ENCODE results near the gene SRPK3. TPM values are rescaled to one million over a fixed set of nuclear protein-coding genes. Genes with fewer than 3 reads are reported as not detected.
"Not testable (repeated sequence)": the region's sequence is repeated elsewhere in the genome, so short reads cannot be mapped to it uniquely, and the experiment has no call there.

Gene SRPK3
- polyA plus RNA-seq, 1 donor from 2014 or later, result not detected

DNA sequence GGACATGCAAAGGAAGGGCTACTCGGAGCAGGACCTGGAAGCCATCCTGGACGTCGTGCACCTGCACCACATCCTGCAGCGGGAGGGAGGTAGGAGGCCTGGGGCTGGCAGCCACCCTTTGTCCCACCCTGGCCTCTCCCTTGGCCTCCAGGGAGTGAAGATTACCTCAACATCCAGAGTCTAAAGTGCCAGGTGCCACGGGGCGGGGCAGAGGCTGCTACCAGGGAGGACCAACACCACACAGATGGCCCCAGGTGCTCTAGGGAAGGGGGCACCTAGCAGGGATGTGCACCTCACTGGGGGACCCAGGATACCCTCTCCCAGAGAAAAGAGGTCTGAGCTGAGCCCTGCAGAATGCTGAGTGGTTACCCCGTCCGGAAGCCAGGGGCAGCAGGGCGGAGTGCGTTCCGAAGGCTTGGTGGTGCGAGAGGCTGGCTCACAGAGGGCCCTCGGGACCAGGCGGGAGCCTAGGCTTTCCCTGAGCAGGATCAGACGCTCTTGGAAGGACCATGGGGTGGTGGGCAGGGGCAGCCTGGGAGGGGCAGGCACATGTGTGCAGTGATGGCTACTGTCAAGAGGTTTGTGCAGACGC lies 40.1 kb upstream of the SRPK3 start:
- Histone ChIP-seq H2AFZ (ENCODE audit: low read depth, low read length) (no peak overlapping the region), H4K20me1 (ENCODE audit: insufficient read depth) (no peaks in the 10 kb centered on the region), H3K4me2 (ENCODE audit: low read length) (no peak overlapping the region), H3K27ac (ENCODE audit: low read length) (no peak overlapping the region), H3K27me3 (ENCODE audit: insufficient read depth, low read depth, low read length) (no peaks in the 10 kb centered on the region), H3K36me3 (ENCODE audit: insufficient read depth, low read length) (no peaks in the 10 kb centered on the region), H3K4me3 (ENCODE audit: low read length) (no peak overlapping the region), H3K9me2 (ENCODE audit: insufficient read depth, low read length) (no peaks in the 10 kb centered on the region), H3F3A (ENCODE audit: insufficient read depth, low read length, poor library complexity, severe bottlenecking) (no peaks in the 10 kb centered on the region), H3K9me3 (ENCODE audit: low read length) (no peaks in the 10 kb centered on the region), H3K9ac (ENCODE audit: low read length) (no peak overlapping the region), H3K79me2 (replicated peaks; ENCODE audit: insufficient read depth, low read length) (no peaks in the 10 kb centered on the region)
- TF ChIP-seq, protein P1, sequence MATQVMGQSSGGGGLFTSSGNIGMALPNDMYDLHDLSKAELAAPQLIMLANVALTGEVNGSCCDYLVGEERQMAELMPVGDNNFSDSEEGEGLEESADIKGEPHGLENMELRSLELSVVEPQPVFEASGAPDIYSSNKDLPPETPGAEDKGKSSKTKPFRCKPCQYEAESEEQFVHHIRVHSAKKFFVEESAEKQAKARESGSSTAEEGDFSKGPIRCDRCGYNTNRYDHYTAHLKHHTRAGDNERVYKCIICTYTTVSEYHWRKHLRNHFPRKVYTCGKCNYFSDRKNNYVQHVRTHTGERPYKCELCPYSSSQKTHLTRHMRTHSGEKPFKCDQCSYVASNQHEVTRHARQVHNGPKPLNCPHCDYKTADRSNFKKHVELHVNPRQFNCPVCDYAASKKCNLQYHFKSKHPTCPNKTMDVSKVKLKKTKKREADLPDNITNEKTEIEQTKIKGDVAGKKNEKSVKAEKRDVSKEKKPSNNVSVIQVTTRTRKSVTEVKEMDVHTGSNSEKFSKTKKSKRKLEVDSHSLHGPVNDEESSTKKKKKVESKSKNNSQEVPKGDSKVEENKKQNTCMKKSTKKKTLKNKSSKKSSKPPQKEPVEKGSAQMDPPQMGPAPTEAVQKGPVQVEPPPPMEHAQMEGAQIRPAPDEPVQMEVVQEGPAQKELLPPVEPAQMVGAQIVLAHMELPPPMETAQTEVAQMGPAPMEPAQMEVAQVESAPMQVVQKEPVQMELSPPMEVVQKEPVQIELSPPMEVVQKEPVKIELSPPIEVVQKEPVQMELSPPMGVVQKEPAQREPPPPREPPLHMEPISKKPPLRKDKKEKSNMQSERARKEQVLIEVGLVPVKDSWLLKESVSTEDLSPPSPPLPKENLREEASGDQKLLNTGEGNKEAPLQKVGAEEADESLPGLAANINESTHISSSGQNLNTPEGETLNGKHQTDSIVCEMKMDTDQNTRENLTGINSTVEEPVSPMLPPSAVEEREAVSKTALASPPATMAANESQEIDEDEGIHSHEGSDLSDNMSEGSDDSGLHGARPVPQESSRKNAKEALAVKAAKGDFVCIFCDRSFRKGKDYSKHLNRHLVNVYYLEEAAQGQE (IDR thresholded peaks at IDR 0.05; ENCODE audit: borderline replicate concordance), result no peak
- TF ChIP-seq EZH2 (IDR thresholded peaks at IDR 0.05; ENCODE audit: borderline replicate concordance, insufficient read depth, low read length, poor library complexity, severe bottlenecking) (no peak), TAF1 (IDR thresholded peaks at IDR 0.05; ENCODE audit: low read depth) (no peak), POLR2AphosphoS5 (IDR thresholded peaks at IDR 0.05) (no peak)
- TF ChIP-seq, protein P2, sequence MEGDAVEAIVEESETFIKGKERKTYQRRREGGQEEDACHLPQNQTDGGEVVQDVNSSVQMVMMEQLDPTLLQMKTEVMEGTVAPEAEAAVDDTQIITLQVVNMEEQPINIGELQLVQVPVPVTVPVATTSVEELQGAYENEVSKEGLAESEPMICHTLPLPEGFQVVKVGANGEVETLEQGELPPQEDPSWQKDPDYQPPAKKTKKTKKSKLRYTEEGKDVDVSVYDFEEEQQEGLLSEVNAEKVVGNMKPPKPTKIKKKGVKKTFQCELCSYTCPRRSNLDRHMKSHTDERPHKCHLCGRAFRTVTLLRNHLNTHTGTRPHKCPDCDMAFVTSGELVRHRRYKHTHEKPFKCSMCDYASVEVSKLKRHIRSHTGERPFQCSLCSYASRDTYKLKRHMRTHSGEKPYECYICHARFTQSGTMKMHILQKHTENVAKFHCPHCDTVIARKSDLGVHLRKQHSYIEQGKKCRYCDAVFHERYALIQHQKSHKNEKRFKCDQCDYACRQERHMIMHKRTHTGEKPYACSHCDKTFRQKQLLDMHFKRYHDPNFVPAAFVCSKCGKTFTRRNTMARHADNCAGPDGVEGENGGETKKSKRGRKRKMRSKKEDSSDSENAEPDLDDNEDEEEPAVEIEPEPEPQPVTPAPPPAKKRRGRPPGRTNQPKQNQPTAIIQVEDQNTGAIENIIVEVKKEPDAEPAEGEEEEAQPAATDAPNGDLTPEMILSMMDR (IDR thresholded peaks at IDR 0.05; ENCODE audit: poor library complexity, severe bottlenecking), result no peak

DNA sequence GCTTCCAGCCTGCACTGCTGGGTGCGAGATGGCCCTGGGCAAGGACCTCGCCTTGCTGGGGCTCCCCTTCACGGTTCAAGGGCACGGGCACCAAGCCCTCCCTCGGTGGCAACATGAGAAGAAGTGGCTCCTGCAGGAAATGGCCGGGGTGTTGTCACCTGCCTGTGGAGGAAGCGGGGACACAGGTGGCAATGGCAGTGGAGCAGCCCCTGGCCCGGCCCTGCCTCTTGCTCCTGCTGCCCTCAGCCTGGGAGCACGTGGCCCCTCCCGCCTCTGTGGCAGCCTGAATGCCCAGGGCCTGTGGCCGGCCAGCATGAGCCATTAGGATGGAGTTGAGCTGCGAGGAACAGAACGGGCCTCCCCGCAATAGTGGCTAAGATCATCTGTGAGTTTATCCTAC lies 39.4 kb upstream of the SRPK3 start:
- H3K4me2 ChIP-seq (ENCODE audit: low read length), result no peak overlapping the region

DNA sequence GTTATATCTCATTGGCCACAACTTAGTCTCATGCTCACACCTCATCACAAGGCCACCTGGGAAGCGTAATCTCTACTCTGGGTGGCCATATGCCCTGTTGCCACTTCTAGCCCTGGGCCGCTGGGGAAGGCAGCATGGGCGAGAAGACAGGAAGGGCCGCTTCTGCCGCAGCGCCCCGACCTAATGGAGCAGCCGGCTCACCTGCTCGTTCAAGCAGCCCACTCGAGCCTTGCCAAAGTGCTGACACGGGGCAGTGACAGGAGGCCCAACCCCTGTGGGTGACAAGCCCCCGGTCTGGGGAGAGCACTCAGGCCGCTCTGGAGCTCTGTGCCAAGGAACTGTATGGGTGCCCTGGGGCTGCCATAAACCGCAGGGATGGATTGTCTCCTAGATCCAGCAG lies 38.7 kb upstream of the SRPK3 start:
- H3K9me3 ChIP-seq (ENCODE audit: low read length); H3K79me2 ChIP-seq (replicated peaks; ENCODE audit: insufficient read depth, low read length); H3K9me2 ChIP-seq (ENCODE audit: insufficient read depth, low read length); H3K27me3 ChIP-seq (ENCODE audit: insufficient read depth, low read depth, low read length); H3K4me2 ChIP-seq (ENCODE audit: low read length); H3K4me3 ChIP-seq (ENCODE audit: low read length); H4K20me1 ChIP-seq (ENCODE audit: insufficient read depth); H2AFZ ChIP-seq (ENCODE audit: low read depth, low read length); H3K9ac ChIP-seq (ENCODE audit: low read length); H3K36me3 ChIP-seq (ENCODE audit: insufficient read depth, low read length); H3F3A ChIP-seq (ENCODE audit: insufficient read depth, low read length, poor library complexity, severe bottlenecking); H3K27ac ChIP-seq (ENCODE audit: low read length): not testable (repeated sequence)

More for the DNA sequence above, 39.4 kb upstream of the SRPK3 start:
- H3K27ac ChIP-seq (ENCODE audit: low read length), result no peak overlapping the region
- H3K79me2 ChIP-seq (replicated peaks; ENCODE audit: insufficient read depth, low read length), result no peaks in the 10 kb centered on the region
- H3K4me3 ChIP-seq (ENCODE audit: low read length), result no peak overlapping the region
- no peak for TF ChIP-seq EZH2 (IDR thresholded peaks at IDR 0.05; ENCODE audit: borderline replicate concordance, insufficient read depth, low read length, poor library complexity, severe bottlenecking)
- TF ChIP-seq MXI1 (conservative IDR thresholded peaks at IDR 0.05; ENCODE audit: poor library complexity, severe bottlenecking), result no peak
- H4K20me1 ChIP-seq (ENCODE audit: insufficient read depth), result no peaks in the 10 kb centered on the region
- no peaks in the 10 kb centered on the region for H3K9me3 ChIP-seq (ENCODE audit: low read length)
- no peaks in the 10 kb centered on the region for H3F3A ChIP-seq (ENCODE audit: insufficient read depth, low read length, poor library complexity, severe bottlenecking)
- H3K9ac ChIP-seq (ENCODE audit: low read length), result no peak overlapping the region
- H3K27me3 ChIP-seq (ENCODE audit: insufficient read depth, low read depth, low read length), result no peaks in the 10 kb centered on the region
- no peak overlapping the region for H2AFZ ChIP-seq (ENCODE audit: low read depth, low read length)
- H3K9me2 ChIP-seq (ENCODE audit: insufficient read depth, low read length), result no peaks in the 10 kb centered on the region
- no peaks in the 10 kb centered on the region for H3K36me3 ChIP-seq (ENCODE audit: insufficient read depth, low read length)

DNA sequence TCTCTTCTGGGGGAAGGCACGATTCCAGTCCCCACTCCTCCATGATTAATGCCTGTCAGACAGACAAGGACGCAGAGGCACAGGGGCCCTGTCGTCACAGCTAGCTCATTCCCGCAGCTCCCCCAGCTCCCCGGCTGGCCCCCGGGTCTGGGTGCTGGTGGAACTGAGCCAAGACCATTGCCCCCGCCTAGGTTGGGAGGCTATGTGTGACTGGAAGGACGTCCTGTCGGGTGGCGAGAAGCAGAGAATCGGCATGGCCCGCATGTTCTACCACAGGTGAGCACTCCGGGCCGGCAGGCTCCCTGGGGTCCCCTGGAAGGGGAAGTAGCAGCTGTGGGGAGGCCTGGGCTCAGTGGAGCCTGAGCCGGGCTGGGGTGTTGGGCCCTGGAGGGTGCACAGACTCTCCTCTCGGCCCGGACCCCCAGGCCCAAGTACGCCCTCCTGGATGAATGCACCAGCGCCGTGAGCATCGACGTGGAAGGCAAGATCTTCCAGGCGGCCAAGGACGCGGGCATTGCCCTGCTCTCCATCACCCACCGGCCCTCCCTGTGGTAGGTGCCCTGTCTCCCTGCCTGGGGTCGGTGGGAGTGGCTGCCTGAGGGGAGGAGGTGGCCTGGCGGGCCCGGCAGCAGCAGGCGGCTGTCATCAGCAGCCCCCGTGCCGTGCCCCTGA lies 37.9 kb upstream of the SRPK3 start:
- not testable (repeated sequence) for H2AFZ ChIP-seq (ENCODE audit: low read depth, low read length); H3K4me2 ChIP-seq (ENCODE audit: low read length); H4K20me1 ChIP-seq (ENCODE audit: insufficient read depth); H3K36me3 ChIP-seq (ENCODE audit: insufficient read depth, low read length); H3K9me2 ChIP-seq (ENCODE audit: insufficient read depth, low read length); H3K27ac ChIP-seq (ENCODE audit: low read length); H3F3A ChIP-seq (ENCODE audit: insufficient read depth, low read length, poor library complexity, severe bottlenecking); H3K27me3 ChIP-seq (ENCODE audit: insufficient read depth, low read depth, low read length); H3K79me2 ChIP-seq (replicated peaks; ENCODE audit: insufficient read depth, low read length); H3K4me3 ChIP-seq (ENCODE audit: low read length); H3K9me3 ChIP-seq (ENCODE audit: low read length); H3K9ac ChIP-seq (ENCODE audit: low read length)

DNA sequence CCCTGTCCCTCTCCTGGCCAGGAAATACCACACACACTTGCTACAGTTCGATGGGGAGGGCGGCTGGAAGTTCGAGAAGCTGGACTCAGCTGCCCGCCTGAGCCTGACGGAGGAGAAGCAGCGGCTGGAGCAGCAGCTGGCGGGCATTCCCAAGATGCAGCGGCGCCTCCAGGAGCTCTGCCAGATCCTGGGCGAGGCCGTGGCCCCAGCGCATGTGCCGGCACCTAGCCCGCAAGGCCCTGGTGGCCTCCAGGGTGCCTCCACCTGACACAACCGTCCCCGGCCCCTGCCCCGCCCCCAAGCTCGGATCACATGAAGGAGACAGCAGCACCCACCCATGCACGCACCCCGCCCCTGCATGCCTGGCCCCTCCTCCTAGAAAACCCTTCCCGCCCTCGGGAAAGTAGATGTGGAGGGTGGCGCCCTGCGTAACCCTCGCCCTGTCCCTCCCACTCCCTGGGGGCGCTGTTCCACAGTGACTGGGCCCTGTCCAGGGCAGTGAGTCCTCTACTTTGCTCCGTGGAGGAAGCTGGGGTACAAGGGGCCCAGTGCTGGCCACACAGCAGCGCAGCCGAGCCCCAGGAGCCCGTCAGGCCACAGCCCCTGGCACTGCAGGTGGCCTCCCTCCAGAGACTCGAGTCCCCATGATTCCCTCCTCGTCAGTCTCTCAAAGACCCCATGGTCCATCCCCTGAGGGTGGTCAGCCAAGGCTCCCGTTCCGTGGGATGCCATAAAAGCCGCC lies 37.2 kb upstream of the SRPK3 start:
- H3K4me3 ChIP-seq (ENCODE audit: low read length), result not testable (repeated sequence)

More for the DNA sequence above, 37.2 kb upstream of the SRPK3 start:
- not testable (repeated sequence) for H3K9me3 ChIP-seq (ENCODE audit: low read length); H3K9me2 ChIP-seq (ENCODE audit: insufficient read depth, low read length); H2AFZ ChIP-seq (ENCODE audit: low read depth, low read length); H3K27ac ChIP-seq (ENCODE audit: low read length); H3K27me3 ChIP-seq (ENCODE audit: insufficient read depth, low read depth, low read length); H3F3A ChIP-seq (ENCODE audit: insufficient read depth, low read length, poor library complexity, severe bottlenecking); H3K36me3 ChIP-seq (ENCODE audit: insufficient read depth, low read length); H3K4me2 ChIP-seq (ENCODE audit: low read length); H3K79me2 ChIP-seq (replicated peaks; ENCODE audit: insufficient read depth, low read length); H4K20me1 ChIP-seq (ENCODE audit: insufficient read depth); H3K9ac ChIP-seq (ENCODE audit: low read length)
